Smooth muscle cell of the brain vasculature (primary cell): ENCODE results near the gene GABRA4.

Experiments used
- DNase-seq: peaks from one replicate; pipeline ENCODE4 v3.0.0-alpha.2; 2012; ENCODE audit warnings: low read depth, low spot score

GABRA4 gene

GRCh38 chr4:46993075-46994006 lies at the start of gene GABRA4:
Gene GABRA4, minus strand, starts transcription at chr4:46993581. Its CDS starts 157 bp downstream, at chr4:46993424.
- DNase-seq: no peak

GRCh38 chr4:47040828-47041227 lies 47.4 kb upstream of the GABRA4 start:
- no peak for DNase-seq

- DNase-seq: no peak
These were observed 44.9 kb upstream of the GABRA4 start for GRCh38 chr4:47038263-47038662.

- peak; percentile 18 for DNase-seq
These were observed 39.2 kb upstream of the GABRA4 start for GRCh38 chr4:47032405-47033106.

GRCh38 chr4:47031751-47032404 lies 38.5 kb upstream of the GABRA4 start:
- DNase-seq: no peak

- DNase-seq: peak; percentile 40
These were observed 37.8 kb upstream of the GABRA4 start, which contains the start of gene GABRB1 for GRCh38 chr4:47031011-47031678. Gene GABRB1, plus strand, starts transcription at chr4:47031567.

GRCh38 chr4:47017494-47017893 lies 24.1 kb upstream of the GABRA4 start:
- DNase-seq: no peak

DNA sequence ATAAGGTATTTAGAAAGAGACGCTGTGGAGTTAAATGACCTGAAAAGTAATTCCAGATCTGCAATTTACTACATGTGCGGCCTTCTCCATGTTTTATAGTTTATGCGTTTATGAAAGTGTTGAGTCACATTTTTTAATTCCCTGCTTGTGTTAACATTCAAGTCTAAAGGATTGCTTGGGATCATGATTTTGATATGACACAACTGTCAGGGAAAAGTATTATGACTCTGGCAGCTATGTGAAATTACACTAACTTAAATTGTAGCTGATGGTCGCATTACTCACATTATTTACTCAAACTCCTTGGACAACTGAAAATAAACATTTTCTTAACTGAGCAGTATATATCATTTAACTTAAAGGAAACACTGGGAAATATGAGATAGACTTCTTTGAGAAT lies 23.7 kb upstream of the GABRA4 start:
- no peak for DNase-seq

DNA sequence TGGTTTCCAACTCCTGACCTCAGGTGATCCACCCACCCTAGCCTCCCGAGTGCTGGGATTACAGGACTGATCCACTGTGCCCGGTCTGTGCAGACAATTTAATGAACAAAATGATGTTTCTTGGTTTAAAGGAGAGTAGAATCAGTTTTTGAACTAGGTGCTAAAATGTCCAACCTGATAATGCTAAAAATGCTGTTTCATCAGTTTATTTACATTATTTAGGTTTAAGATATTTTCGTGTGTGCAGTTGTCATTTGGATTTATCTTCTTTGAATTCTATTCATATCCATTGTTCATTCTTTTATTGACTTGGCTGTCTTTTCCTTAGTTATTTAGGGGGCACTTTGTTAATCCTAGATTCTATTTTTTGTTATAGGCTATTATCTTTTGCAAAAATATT lies 20.0 kb upstream of the GABRA4 start:
- DNase-seq: no peak

DNA sequence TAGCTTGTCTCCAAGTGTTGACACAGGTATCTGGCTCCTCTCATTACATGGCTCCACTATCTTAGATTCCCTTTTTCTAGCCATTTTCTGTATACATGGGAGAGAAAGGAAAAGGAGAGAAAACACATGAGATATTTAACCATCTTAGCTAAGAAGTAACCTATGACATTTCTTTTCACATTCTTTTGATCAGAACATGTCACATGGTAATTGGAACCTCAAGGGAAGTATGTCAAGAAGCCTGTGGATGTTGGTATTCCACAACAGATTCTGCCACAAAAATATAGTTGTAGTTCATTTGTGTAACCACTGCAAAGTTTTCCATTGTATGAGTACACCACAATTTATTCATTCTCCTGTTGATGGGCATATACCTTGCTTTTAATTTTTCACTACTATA lies 19.3 kb upstream of the GABRA4 start:
- no peak for DNase-seq

- no peak for DNase-seq
These were observed 17.6 kb upstream of the GABRA4 start for GRCh38 chr4:47010912-47011446.

GRCh38 chr4:47010347-47010911 lies 17.0 kb upstream of the GABRA4 start:
- DNase-seq: no peak

GRCh38 chr4:47002580-47002979 lies 9.2 kb upstream of the GABRA4 start:
- no peak for DNase-seq

DNA sequence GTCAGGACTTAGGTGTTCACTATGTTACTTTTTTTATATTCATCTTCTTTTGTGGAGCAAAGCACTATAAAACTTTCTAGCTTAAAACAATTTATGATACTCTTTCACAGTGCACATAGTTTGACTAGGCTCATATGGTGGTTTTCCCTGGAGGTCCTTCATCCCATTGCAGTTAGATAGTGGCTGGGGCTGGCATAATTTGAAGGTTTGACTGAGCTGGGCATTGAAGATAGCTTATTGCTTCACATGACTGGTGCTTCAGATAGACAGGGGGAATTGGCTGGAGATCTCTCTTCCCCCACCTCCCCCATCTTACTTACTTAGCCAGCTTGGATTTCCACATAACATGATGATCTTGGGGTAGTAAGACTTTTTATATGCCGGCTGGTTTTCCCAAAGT lies 7.0 kb upstream of the GABRA4 start:
- DNase-seq: no peak

- DNase-seq: no peak
These were observed 6.2 kb upstream of the GABRA4 start for GRCh38 chr4:46999566-46999965.

DNA sequence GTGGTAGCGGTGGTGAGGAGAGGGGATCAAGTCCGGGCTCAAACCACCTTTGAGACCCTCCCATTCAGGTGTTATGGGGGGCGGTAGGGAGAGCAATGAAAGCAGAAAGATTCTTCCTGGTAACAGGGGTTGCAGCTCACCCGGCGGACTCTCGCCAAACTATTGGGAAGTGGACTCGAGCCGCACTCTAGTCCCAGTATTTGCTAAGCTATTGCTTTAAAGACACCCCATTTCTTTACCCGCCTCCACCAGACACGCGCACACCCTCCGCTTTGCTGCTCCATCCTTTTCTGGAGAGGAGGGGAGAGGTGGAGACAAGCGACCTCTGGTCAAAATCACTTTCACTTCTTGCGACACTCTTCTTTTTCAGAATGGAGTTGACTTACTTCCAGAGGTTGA lies 625 bp upstream of the GABRA4 start:
- DNase-seq: no peak

GRCh38 chr4:46992338-46992737 lies 1.0 kb downstream of the GABRA4 start:
- DNase-seq: no peak

GRCh38 chr4:46986922-46987638 lies 6.3 kb downstream of the GABRA4 start:
- no peak for DNase-seq

- no peak for DNase-seq
These were observed 8.6 kb downstream of the GABRA4 start for GRCh38 chr4:46984781-46985180.

DNA sequence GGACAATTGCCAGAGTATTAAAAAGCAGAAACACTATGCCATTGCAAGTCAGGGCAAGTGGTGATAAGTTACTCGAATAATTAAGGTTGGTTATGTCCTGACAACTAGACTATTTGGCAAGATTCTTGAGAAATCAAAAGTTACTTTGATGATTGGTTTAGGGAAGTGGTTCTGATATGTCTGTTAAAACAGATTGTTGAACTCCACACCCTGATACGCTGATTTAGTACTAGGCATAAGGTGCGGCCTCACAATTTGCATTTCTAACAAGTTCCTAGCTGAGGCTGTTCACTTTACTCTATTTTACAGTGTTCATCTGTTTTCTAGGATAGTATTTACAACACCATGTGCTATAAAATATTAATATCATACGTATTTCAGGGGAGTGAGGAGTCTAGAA lies 12.5 kb downstream of the GABRA4 start:
- no peak for DNase-seq
